Transverse colon (tissue), 4 donors: ENCODE results near the gene ANKRD12. TPM values are rescaled to one million over a fixed set of nuclear protein-coding genes. Genes with fewer than 3 reads are reported as not detected.
"Not testable (repeated sequence)": the region's sequence is repeated elsewhere in the genome, so short reads cannot be mapped to it uniquely, and the experiment has no call there.

Source experiments
- DNase-seq: peaks from one replicate; pipeline ENCODE4 v3.0.0-alpha.2; 2019
- H3K27ac ChIP-seq, 4 donors: fragments of 200-600 bp; sonication (generic); 2 replicates each; pipeline ENCODE4 v1.5.1; 2016 to 2018; ENCODE audit warnings: inconsistent platforms in 4 of 4
- H3K27me3 ChIP-seq: fragments of 200-600 bp; sonication (generic); 2 replicates; pipeline ENCODE4 v1.5.1; 2017; ENCODE audit warnings: inconsistent platforms
- H3K36me3 ChIP-seq, 4 donors: fragments of 200-600 bp; sonication (generic); 2 replicates each; pipeline ENCODE4 v1.5.1; 2017 to 2019; ENCODE audit warnings: inconsistent platforms in 4 of 4
- H3K4me1 ChIP-seq, 4 donors: fragments of 200-600 bp; sonication (generic); 2 replicates each; pipeline ENCODE4 v1.5.1; 2017 to 2020; ENCODE audit warnings: inconsistent platforms in 4 of 4
- H3K4me3 ChIP-seq, 4 donors: fragments of 200-600 bp; sonication (generic); 1 replicate in 1 of 4; 2 replicates in 3 of 4; pipeline versions ENCODE4 v1.5.1 to v1.6.1; 2017 to 2019; ENCODE audit warnings: inconsistent platforms in 4 of 4
- H3K9me3 ChIP-seq, 2 donors: fragments of 200-600 bp; sonication (generic); 2 replicates each; pipeline ENCODE4 v1.5.1; 2017 to 2019; ENCODE audit warnings: inconsistent platforms in 2 of 2
- EP300 ChIP-seq: sonication (generic); formaldehyde crosslinking; IDR thresholded peaks from one replicate; pipeline ENCODE4 v1.6.1; 2017; ENCODE audit warnings: antibody characterized with exemption, low read depth
- POLR2A ChIP-seq: fragments of 450-650 bp; IDR thresholded peaks from one replicate; pipeline ENCODE4 v1.6.1; 2016; ENCODE audit warnings: antibody characterized with exemption, mild to moderate bottlenecking, moderate library complexity
- POLR2AphosphoS5 ChIP-seq, 3 donors: sonication (generic); formaldehyde crosslinking; IDR thresholded peaks; one replicate each; pipeline ENCODE4 v1.6.1; 2016; ENCODE audit warnings: antibody characterized with exemption in 3 of 3
- WGBS, 2 donors: methylation state at CpG; one replicate each; pipeline ENCODE4 v1.1.5; 2018; ENCODE audit warnings: low coverage in 1 of 2; 5-methylcytosine and 5-hydroxymethylcytosine counted together
- in situ Hi-C, 4 donors: fragments of 200-750 bp; cut with MboI; loops; one replicate each; pipeline versions ENCODE4 v1.15.0 to v1.15.1; 2017; ENCODE audit warnings: low sequenced_read_pairs in 3 of 4, low pct_ligation_motif_present in 1 of 4, low pct_unique_long_range_greater_than_20kb in 1 of 4
- intact Hi-C: fragments of 100-400 bp; cut with DNase I; formaldehyde crosslinking; loops from one replicate; pipeline ENCODE4 v1.15.1; 2023; ENCODE audit warnings: low total_unique reads
- total RNA-seq, 4 donors: library from RNA; depleted of rRNA; stranded (reverse); fragments of >200 nt; gene quantifications; one replicate each; pipeline ENCODE4 v1.1.0, GENCODE V29; 2016
- TF ChIP-seq, protein P1 (sequence below), 5 experiments: fragments of 200-600 bp in 3 of 5; fragments of 450-650 bp in 2 of 5; sonication (generic) in 3 of 5; IDR thresholded peaks; 1 replicate in 2 of 5; 2 replicates in 3 of 5; pipeline ENCODE4 v1.5.1; 2016 to 2017; ENCODE audit warnings: antibody characterized with exemption in 5 of 5, inconsistent platforms in 3 of 5, mild to moderate bottlenecking in 2 of 5, moderate library complexity in 1 of 5

Gene ANKRD12
- total RNA-seq, 4 donors from 2014 or later = 17.5 to 91.8 (median 59.1) TPM

DNA sequence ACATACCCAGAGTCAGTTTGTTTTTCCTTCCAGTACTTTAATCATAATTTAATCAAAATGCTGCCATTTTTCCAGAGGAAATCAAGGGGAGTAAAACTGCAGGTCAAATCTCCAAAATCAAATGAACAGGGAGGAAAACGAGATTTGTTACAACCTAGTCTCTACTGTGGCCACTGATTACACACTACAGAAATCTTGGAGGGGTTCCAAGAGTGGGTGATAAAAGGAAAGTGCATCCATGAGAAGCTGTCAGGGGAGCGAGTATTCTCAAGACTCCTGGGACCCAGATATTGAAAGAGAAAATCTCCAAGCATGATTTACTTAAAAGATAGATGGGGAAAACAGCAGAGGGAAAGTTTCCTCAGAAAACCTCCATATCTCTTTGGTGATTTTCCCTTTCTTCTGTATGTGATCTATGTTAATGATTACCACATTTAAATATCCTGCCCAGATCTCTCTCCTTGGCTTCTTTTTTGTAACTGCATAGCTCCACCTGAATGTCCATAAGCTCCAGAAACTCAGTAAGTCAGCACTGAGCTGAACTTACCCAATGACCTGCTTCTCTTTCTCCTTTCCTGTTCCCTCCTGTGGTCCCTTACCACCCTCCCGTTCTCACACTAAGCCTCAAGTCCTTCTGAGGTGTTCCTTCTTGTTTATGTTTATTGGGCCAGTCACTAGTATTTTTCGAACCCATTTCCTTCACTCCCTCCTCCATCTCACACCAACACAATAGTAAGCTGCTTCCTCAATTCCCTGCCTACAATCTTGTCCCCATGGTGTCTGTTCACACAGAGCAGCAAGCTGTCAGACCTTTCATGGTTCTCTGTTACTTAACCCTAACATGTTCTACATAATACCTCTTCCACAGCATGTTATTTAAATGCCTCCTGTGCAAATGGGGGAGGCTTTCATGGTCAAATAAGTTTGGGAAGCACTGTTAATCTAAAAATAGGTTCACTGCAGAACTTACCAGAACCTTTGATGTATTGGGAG lies 124.1 kb downstream of the ANKRD12 start:
- Histone ChIP-seq H3K9me3 (no peaks in the 10 kb centered on the region), H3K4me3 (no peak overlapping the region), H3K4me1 (no peaks in the 10 kb centered on the region), H3K27me3 (no peaks in the 10 kb centered on the region), H3K27ac (no peak overlapping the region), H3K36me3 (peaks cover 0 to 25% (median 8%) of the 10 kb centered on the region in 4 donors)
- WGBS, 2 donors = 72 to 79% methylated on average over 4 of the region's 4 CpGs
- in situ Hi-C loops (no loop called here), intact Hi-C loops (no loop called here)
- no peak for TF ChIP-seq EP300
- TF ChIP-seq, protein P1, sequence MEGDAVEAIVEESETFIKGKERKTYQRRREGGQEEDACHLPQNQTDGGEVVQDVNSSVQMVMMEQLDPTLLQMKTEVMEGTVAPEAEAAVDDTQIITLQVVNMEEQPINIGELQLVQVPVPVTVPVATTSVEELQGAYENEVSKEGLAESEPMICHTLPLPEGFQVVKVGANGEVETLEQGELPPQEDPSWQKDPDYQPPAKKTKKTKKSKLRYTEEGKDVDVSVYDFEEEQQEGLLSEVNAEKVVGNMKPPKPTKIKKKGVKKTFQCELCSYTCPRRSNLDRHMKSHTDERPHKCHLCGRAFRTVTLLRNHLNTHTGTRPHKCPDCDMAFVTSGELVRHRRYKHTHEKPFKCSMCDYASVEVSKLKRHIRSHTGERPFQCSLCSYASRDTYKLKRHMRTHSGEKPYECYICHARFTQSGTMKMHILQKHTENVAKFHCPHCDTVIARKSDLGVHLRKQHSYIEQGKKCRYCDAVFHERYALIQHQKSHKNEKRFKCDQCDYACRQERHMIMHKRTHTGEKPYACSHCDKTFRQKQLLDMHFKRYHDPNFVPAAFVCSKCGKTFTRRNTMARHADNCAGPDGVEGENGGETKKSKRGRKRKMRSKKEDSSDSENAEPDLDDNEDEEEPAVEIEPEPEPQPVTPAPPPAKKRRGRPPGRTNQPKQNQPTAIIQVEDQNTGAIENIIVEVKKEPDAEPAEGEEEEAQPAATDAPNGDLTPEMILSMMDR (IDR thresholded peaks at IDR 0.05) = no peak
- TF ChIP-seq POLR2A = no peak
- TF ChIP-seq POLR2AphosphoS5 (IDR thresholded peaks at IDR 0.05) = no peak
- DNase-seq = no peak

DNA sequence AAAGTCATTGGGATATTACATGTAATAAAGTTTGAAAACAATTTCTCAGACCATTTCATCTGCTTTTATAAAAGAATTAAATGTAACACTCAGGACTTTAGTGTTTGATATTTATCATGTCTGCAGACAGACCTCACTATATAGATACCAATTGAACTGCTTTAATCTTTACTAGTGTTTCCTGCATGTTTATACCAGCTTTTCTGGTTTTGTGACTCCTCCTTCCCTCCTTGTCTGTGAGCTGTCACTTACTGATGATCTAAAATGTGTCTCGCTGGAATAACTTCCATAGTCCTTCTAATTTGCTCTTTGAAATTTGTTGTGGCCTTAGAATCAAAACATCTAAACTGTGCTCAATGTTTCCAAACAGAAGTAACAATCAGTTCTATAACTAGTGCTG lies 126.7 kb downstream of the ANKRD12 start:
- in situ Hi-C loops = no loop called here
- WGBS, 2 donors = 97 to 100% methylated on average over 1 of the region's 1 CpG
- H3K9me3 ChIP-seq = no peaks in the 10 kb centered on the region
- intact Hi-C loops = no loop called here
- H3K36me3 ChIP-seq = peaks cover 0 to 27% (median 8%) of the 10 kb centered on the region in 4 donors
- TF ChIP-seq, protein P1 (IDR thresholded peaks at IDR 0.05) = no peak
- TF ChIP-seq POLR2AphosphoS5 (IDR thresholded peaks at IDR 0.05) (no peak), EP300 (no peak), POLR2A (no peak)
- H3K4me3 ChIP-seq = no peak overlapping the region
- H3K4me1 ChIP-seq = no peaks in the 10 kb centered on the region
- DNase-seq = no peak
- no peak overlapping the region for H3K27ac ChIP-seq
- H3K27me3 ChIP-seq = no peaks in the 10 kb centered on the region

DNA sequence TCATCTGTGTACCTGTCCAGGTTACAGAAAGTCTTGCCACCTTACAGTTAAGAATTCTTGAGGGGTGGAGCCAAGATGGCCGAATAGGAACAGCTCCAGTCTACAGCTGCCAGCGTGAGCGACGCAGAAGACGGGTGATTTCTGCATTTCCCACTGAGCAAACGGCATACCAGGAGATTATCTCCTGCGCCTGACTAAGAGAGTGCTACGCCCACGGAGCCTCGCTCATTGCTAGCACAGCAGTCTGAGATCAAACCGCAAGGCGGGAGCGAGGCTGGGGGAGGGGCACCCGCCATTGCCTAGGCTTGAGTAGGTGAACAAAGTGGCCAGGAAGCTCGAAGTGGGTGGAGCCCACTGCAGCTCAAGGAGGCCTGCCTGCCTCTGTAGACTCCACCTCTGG lies 128.2 kb downstream of the ANKRD12 start:
- H3K9me3 ChIP-seq, intact Hi-C loops, H3K4me1 ChIP-seq, H3K27me3 ChIP-seq, H3K27ac ChIP-seq, DNase-seq, H3K4me3 ChIP-seq, in situ Hi-C loops: not testable (repeated sequence)
- peaks cover 0 to 27% (median 8%) of the 10 kb centered on the region in 4 donors for H3K36me3 ChIP-seq
- WGBS, 2 donors = 97% methylated on average over 15 of the region's 15 CpGs; no CpG with 5 or more reads in 1 of the 2 donors

DNA sequence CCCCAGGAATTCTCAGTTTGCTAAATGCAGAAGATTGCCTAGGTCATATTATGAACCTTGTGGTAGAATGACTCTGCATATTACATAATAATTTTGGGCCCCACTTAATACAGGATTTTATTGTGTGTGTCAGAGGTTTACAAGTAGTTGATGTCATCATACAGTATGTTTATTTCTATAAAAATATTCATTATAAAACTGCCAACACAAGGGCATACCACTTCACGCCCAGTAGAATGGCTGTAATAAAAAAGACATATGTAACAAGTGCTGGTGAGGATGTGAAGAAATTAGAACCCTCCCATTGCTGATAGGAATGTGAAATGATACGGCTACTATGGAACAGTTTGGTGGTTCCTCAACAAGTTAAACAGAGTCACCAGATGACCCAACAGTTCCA lies 136.6 kb downstream of the ANKRD12 start:
- H3K27me3 ChIP-seq = no peaks in the 10 kb centered on the region
- WGBS, 2 donors = 71 to 89% methylated on average over 2 of the region's 2 CpGs
- no peaks in the 10 kb centered on the region for H3K9me3 ChIP-seq
- peaks cover 0 to 7% (median 3%) of the 10 kb centered on the region in 4 donors for H3K4me1 ChIP-seq
- H3K4me3 ChIP-seq = no peak overlapping the region
- peaks cover 0 to 3% (median 0%) of the 10 kb centered on the region in 4 donors for H3K36me3 ChIP-seq
- no peak overlapping the region for H3K27ac ChIP-seq
- in situ Hi-C loops (no loop called here), intact Hi-C loops (no loop called here)
- TF ChIP-seq, protein P1 (IDR thresholded peaks at IDR 0.05) = no peak
- no peak for TF ChIP-seq POLR2A
- no peak for TF ChIP-seq EP300
- no peak for TF ChIP-seq POLR2AphosphoS5 (IDR thresholded peaks at IDR 0.05)
- no peak for DNase-seq
